K562 (cell line): ENCODE results near the gene RPL38. TPM values are rescaled to one million over a fixed set of nuclear protein-coding genes. Genes with fewer than 3 reads are reported as not detected.

Source experiments
- ATAC-seq: fragments of 200-7000 bp; cut with Tn5 transposase; 3 replicates; pipeline ENCODE4 v1.9.1; 2020; ENCODE audit warnings: moderate library complexity
- BruUV-seq: library from RNA; stranded (reverse); fragments of 400-500 nt; replicated peaks from 2 replicates; lab custom pipeline; 2021; lab: Mats Ljungman, UMichigan
- CTCF ChIA-PET: fragments of 300-600 bp; formaldehyde crosslinking; extraction: SDS; loops from one replicate; lab custom pipeline; 2021; ENCODE audit warnings: low intra/inter-chr PET ratio; lab: Yijun Ruan, JAX
- POLR2A ChIA-PET: fragments of 300-600, 350-650 bp; sonication (Branson Sonifier 250); formaldehyde crosslinking; extraction: SDS; loops from one replicate; lab custom pipeline; 2021; ENCODE audit warnings: antibody characterized with exemption, inconsistent platforms; lab: Yijun Ruan, JAX
- DNase-seq, 4 experiments: peaks; one replicate each; pipeline versions ENCODE4 v3.0.0 to v3.0.0-alpha.2; 2011 to 2018; ENCODE audit warnings: low spot score in 3 of 4, mixed read lengths in 3 of 4; ENCODE audit errors: extremely low read depth in 1 of 4
- FAIRE-seq: peaks from 2 replicates; lab custom pipeline; 2011; peaks lifted over from hg19 to GRCh38; lab: Jason Lieb, UNC
- H2AFZ ChIP-seq: 2 replicates; pipeline ENCODE4 v1.6.0; 2011; ENCODE audit warnings: low read depth, low read length, control low read depth, inconsistent platforms
- H3K27ac ChIP-seq: fragments of 200-600 bp; 3 replicates; pipeline ENCODE4 v1.8.0; 2011; ENCODE audit warnings: low read depth, mild to moderate bottlenecking, control low read depth, inconsistent platforms, low read length, moderate library complexity, mixed read lengths; ENCODE audit errors: extremely low read depth
- H3K27me3 ChIP-seq, 2 experiments: fragments of 300-600 bp in 1 of 2; 2 replicates in 1 of 2; 3 replicates in 1 of 2; pipeline versions ENCODE4 v1.6.0 to v1.8.0; 2011; ENCODE audit warnings: inconsistent platforms in 2 of 2, low read length in 2 of 2, mild to moderate bottlenecking in 1 of 2, mixed read lengths in 1 of 2, moderate library complexity in 1 of 2; ENCODE audit not compliant: control insufficient read depth in 2 of 2, insufficient read depth in 2 of 2
- H3K36me3 ChIP-seq: fragments of 300-600 bp; 3 replicates; pipeline ENCODE4 v1.8.0; 2011; ENCODE audit warnings: mild to moderate bottlenecking, low read length, inconsistent platforms; ENCODE audit not compliant: control insufficient read depth, insufficient read depth
- H3K4me1 ChIP-seq, 2 experiments: fragments of 200-600 bp in 1 of 2; replicated peaks in 1 of 2; 2 replicates in 1 of 2; 3 replicates in 1 of 2; pipeline versions ENCODE4 v1.5.1 to v1.8.0; 2011; ENCODE audit warnings: inconsistent platforms in 2 of 2, low read length in 2 of 2, mild to moderate bottlenecking in 1 of 2, mixed read lengths in 1 of 2, moderate library complexity in 1 of 2; ENCODE audit not compliant: control insufficient read depth in 2 of 2, insufficient read depth in 2 of 2
- H3K4me2 ChIP-seq: 2 replicates; pipeline ENCODE4 v1.6.1; 2011; ENCODE audit warnings: low read length, control low read depth, inconsistent platforms, mixed read lengths; ENCODE audit not compliant: insufficient read depth
- H3K4me3 ChIP-seq: fragments of 200-600 bp; sonication (generic), shearing (Covaris generic); 2 replicates; pipeline ENCODE4 v1.5.1; 2016; ENCODE audit warnings: control low read depth, inconsistent platforms
- H3K79me2 ChIP-seq: fragments of 200-600 bp; 3 replicates; pipeline ENCODE4 v1.8.0; 2011; ENCODE audit warnings: low read length, inconsistent platforms; ENCODE audit not compliant: control insufficient read depth, insufficient read depth
- H3K9ac ChIP-seq, 2 experiments: 2 replicates each; pipeline versions ENCODE4 v1.6.0 to v1.6.1; 2011; ENCODE audit warnings: low read depth in 2 of 2, low read length in 2 of 2, control low read depth in 1 of 2, inconsistent platforms in 1 of 2, mild to moderate bottlenecking in 1 of 2, mixed read lengths in 1 of 2; ENCODE audit not compliant: insufficient read depth in 1 of 2
- H3K9me1 ChIP-seq: one replicate; pipeline ENCODE4 v1.6.0; 2011; ENCODE audit warnings: inconsistent platforms, mild to moderate bottlenecking, low read length, moderate library complexity; ENCODE audit not compliant: control insufficient read depth, insufficient read depth
- H3K9me3 ChIP-seq: replicated peaks from 2 replicates; pipeline ENCODE4 v1.5.1; 2011; ENCODE audit warnings: low read depth, low read length, inconsistent platforms; ENCODE audit not compliant: control insufficient read depth, insufficient read depth
- H4K20me1 ChIP-seq: replicated peaks from 2 replicates; pipeline ENCODE4 v1.6.1; 2011; ENCODE audit warnings: low read length, inconsistent platforms, mixed read lengths; ENCODE audit not compliant: control insufficient read depth, insufficient read depth
- BCLAF1 ChIP-seq, 2 experiments: fragments of 450-650 bp in 1 of 2; IDR thresholded peaks; 2 replicates each; pipeline ENCODE4 v1.6.1; 2011 to 2017; ENCODE audit warnings: low read depth in 2 of 2, antibody characterized with exemption in 1 of 2, borderline replicate concordance in 1 of 2, low read length in 1 of 2, mild to moderate bottlenecking in 1 of 2, mixed read lengths in 1 of 2; ENCODE audit not compliant: control insufficient read depth in 1 of 2
- ZNF12 ChIP-seq: sonication (generic); formaldehyde crosslinking; IDR thresholded peaks from 2 replicates; pipeline ENCODE4 v1.4.0; 2020; ENCODE audit warnings: mild to moderate bottlenecking, missing genetic modification reagents
- ZNF518B ChIP-seq: fragments of 250-450 bp; sonication (Bioruptor Pico); IDR thresholded peaks from 2 replicates; pipeline ENCODE4 v1.5.0; 2021; ENCODE audit warnings: mild to moderate bottlenecking, moderate library complexity
- in situ Hi-C: fragments of 300-500 bp; cut with MboI; formaldehyde crosslinking; loops from 4 replicates; pipeline ENCODE4 v1.15.0; 2018; ENCODE audit warnings: inconsistent platforms, mixed read lengths
- intact Hi-C: fragments of 100-400 bp; cut with micrococcal nuclease; formaldehyde crosslinking; loops from 2 replicates; pipeline ENCODE4 v1.14.2; 2022
- polyA plus RNA-seq, 8 experiments: library from polyadenylated mRNA; depleted of rRNA in 4 of 8; stranded (reverse) in 5 of 8; unstranded in 3 of 8; fragments of >200 nt; fragmentation: Nextera tagmentation in 2 of 8; fragmentation: Illumina TruSeq in 1 of 8; extraction: Ambion mirVana in 2 of 8; extraction: Trizol in 1 of 8; gene quantifications; 2 replicates each; pipeline versions ENCODE4 v1.2.1 to v1.2.3, GENCODE V29; 2011 to 2014; ENCODE audit warnings: inconsistent platforms in 1 of 8, missing spikeins in 1 of 8
- total RNA-seq, 7 experiments: library from RNA; depleted of rRNA in 6 of 7; stranded (reverse); fragments of >200 nt in 6 of 7; fragmentation: Illumina TruSeq in 2 of 7; extraction: Trizol in 2 of 7; gene quantifications; 2 replicates each; pipeline versions ENCODE4 v1.2.1 to v1.2.3, GENCODE V29; 2011 to 2021; ENCODE audit warnings: low replicate concordance in 1 of 7

Gene RPL38
- total and polyA plus RNA-seq, 9 of the 15 experiments (the other 6 are each of a cell fraction or from before 2014, with no cell fraction given): 1,224 to 3,864 (median 1,939) TPM

- intact Hi-C loops (no loop called here), in situ Hi-C loops (no loop called here)
- no peaks in the 10 kb centered on the region for H4K20me1 ChIP-seq
- FAIRE-seq: no peak
- H2AFZ ChIP-seq: no peak overlapping the region
- H3K27me3 ChIP-seq: peaks cover 9 to 34% of the 10 kb centered on the region in 2 experiments; a peak in 4 of 5 replicates
- H3K9me1 ChIP-seq: no peaks in the 10 kb centered on the region
- H3K4me1 ChIP-seq: peaks cover 8 to 9% of the 10 kb centered on the region in 2 experiments; a peak in 4 of 5 replicates
- no peak for ATAC-seq
- H3K27ac ChIP-seq: no peak overlapping the region
- peak; percentile 84 for TF ChIP-seq ZNF12 (CRISPR knock-in tag)
- no peak for TF ChIP-seq BCLAF1 (IDR thresholded peaks at IDR 0.05; ENCODE audit: borderline replicate concordance in 1 of 2, control insufficient read depth in 1 of 2, low read depth in 2 of 2, low read length in 1 of 2)
- TF ChIP-seq ZNF518B (CRISPR knock-in tag): no peak
- no peak for DNase-seq
- no peaks in the 10 kb centered on the region for H3K79me2 ChIP-seq
- no peak overlapping the region for H3K4me2 ChIP-seq
- no peaks in the 10 kb centered on the region for H3K36me3 ChIP-seq
- H3K9me3 ChIP-seq: no peaks in the 10 kb centered on the region
- CTCF ChIA-PET: no interaction called here
- no TSS peak for BruUV-seq
- no peak overlapping the region for H3K4me3 ChIP-seq
- H3K9ac ChIP-seq: no peak overlapping the region
- POLR2A ChIA-PET: interaction anchor here (1.0 kb wide), 1 partner anchor 45 kb away, joined by 6 read pairs; the partner anchor contains the start of gene RPL38
Observed at GRCh38 chr17:74158761-74159160, 44.7 kb upstream of the RPL38 start.
